Iris pigment epithelial cell (primary cell): ENCODE results near the gene TAF6.

Source experiments
- DNase-seq: peaks from one replicate; pipeline ENCODE4 v3.0.0-alpha.2; 2011; ENCODE audit warnings: low read depth

Gene TAF6

DNA sequence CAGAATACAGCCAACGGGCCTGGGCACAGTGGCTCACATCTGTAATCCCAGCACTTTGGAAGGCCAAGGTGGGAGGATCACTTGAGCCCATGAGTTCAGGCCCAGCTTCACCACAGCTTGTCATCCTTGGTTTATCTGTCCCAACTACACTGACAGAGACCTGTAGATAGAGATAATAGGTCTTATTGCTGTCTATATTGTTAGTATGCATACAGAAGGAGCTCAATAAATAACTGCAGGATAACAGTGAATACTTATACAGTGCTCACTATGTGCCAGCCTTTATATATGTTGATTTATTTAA is 1.5 kb upstream of the TAF6 start:
- no peak for DNase-seq

DNA sequence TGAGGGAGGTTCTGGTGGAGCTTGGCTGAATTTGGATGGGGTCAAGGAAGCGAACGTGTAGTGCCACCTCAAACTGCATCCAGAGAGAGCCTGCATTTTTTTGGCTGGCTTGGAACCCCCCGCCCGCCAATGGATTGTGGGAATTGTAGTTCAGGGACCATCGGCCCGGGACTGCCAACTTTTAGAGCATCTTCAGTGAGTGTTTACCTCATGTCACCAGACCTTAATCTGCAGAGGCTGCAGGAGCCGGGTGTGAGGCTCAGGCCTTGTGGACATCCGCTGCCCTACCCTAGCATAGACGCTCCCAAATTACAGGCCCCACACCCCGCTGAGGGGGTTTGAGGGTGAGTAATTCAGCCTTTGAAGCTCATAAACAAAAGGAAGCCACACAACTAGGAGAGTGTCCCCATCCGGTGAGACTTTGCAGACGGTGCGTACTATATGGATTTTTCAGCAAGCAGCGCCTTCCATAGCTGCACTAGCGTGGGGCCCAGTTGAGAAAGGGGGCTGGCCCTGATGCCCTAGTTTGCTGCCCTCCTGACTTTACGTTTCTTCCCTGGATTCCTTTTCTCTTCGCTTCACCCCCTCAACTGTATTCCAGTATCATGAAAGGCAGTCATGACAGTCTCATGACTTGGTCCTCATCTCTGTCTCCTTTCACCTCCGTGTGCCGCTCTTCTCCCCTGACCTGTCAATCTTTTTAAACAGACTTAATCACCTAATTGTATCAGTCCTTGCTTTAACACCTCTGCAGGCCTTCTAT is 993 bp upstream of the TAF6 start:
- peak; percentile 51 for DNase-seq

DNA sequence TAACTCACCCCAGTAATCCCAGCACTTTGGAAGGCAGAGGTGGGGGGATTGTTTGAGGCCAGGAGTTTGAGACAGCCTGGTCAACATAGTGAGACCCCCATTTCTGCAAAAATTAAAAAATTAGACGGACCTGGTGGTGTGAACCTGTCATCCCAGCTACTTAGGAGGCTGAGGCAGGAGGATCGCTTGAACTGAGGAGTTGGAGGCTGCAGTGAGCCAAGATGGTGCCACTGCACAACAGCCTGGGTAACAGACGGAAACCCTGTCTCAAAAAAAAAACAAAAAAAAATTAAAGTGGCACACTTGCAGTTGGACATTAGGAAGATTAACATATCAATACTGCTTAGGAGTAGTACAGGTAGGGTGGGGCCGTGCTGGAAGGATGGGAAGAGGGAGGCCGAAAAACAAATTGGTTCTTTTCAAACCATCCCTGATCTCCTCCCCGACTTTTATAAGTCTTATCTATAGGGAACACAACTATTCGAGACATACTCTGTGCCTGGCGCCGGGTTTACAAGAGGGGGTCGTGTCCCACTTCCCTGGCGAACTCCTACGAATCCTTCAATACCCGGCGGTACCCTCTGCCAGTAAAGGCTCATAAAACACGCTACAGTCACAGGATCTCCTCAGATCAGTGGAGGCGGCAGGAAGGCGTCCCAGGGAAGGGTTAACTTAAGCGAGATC is 628 bp downstream of the TAF6 start:
- DNase-seq: no peak

GRCh38 chr7:100115026-100115425 is 4.1 kb downstream of the TAF6 start:
- DNase-seq: no peak

DNA sequence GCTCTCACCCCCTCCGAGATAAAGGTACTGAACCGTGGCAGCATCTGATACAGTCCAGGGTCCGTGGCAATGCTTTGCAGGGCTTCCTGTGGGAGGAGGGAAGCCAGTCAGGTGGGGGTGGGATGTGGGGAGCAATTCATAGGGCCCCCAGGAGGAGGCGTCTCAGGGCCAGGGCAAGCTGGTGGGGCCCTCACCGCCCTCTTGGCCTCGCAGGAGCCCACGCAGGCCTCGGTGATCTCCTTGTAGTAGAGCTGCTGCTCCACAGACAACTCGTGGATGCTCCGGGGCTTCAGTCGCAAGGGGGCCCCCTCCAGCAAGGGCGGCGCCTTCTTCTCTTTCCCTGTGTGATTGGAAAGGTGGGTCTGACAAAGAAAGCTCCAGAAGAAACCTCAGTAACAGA is 7.2 kb downstream of the TAF6 start:
- DNase-seq: no peak

- DNase-seq: no peak
Observed at GRCh38 chr7:100111156-100111555, 8.0 kb downstream of the TAF6 start.

GRCh38 chr7:100109521-100110163 is 9.5 kb downstream of the TAF6 start:
- DNase-seq: no peak

DNA sequence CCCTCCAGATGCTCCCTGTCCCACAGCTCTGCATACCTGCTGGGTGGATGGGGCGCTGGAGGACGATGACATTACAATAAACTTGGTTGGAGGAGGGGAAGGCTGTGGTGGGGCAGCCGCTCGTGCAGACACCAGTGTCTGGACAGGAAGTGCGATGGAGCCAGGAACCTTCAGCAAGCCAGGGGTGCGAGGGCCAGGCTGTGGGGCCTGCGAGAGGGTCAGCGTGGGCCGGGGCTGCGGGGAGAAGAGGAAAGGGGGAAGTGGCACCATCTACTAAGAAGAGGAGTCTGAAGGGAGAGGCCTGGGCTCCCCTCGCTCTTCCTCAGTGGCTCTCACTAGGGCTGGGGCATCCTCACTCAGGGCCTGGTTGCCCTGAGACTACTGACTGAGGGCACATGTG is 11.3 kb downstream of the TAF6 start:
- DNase-seq: no peak

GRCh38 chr7:100107125-100107737 is 11.9 kb downstream of the TAF6 start:
- DNase-seq: no peak

- DNase-seq: no peak
Observed at GRCh38 chr7:100106633-100107032, 12.5 kb downstream of the TAF6 start.

DNA sequence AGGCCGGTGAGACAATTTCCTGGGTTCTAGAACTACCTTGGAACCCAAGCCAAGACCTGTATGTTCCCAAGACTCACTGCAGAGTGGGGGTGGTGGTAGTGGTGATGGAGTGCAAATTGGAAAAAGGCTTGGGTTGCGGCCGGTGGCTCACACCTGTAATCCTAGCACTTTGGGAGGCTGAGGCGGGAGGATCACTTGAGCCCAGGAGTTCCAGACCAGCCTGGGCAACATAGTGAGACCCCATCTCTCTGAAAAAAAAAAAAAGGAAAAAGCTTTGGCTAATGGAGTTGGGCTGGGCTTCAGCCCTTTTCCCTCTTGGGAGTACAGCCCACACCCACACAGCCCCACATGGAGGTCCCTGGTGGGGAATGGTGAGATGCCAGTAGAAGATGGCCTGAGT is 13.6 kb downstream of the TAF6 start:
- DNase-seq: no peak

- DNase-seq: peak; percentile 99
Observed at GRCh38 chr7:100102950-100103840, 16.0 kb downstream of the TAF6 start.

- peak; percentile 100 for DNase-seq
Observed at GRCh38 chr7:100101016-100101862, 17.9 kb downstream of the TAF6 start, which contains the start of the genes AP4M1 and MCM7. Gene AP4M1 (plus strand): TSS chr7:100101643. CDS start chr7:100101715, 72 bp downstream. Gene MCM7 (minus strand): TSS chr7:100101397. CDS start chr7:100101294, 103 bp downstream.

DNA sequence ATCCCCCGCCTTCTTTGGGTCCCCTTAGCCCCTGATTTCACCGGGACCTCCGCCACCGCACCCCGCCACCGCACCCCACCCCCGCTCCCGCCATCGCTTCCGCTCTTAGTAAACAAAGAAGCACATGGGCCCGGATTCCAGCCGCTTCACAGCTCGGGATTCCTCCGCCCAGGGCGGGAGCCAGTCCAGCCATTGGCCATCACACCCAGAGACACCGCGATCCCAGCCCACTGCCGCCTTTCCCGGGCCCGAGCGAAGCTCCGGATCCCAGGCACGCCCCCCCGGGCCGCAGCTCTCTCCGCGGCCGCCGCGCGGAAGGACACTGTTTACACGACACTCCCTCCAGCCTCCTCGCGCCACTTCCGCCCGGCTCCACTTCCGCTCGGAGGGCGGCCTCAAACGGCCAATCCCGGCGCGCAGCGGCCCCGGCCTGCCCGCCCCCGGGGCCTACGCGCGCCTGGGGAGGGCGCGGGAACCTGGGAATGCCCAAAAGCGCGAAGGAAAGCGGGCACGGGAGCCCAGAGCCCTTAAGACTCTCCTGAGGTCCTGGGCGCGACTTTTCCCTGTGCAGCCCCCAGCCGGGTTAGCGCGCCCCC is 18.6 kb downstream of the TAF6 start:
- peak; percentile 99 for DNase-seq

DNA sequence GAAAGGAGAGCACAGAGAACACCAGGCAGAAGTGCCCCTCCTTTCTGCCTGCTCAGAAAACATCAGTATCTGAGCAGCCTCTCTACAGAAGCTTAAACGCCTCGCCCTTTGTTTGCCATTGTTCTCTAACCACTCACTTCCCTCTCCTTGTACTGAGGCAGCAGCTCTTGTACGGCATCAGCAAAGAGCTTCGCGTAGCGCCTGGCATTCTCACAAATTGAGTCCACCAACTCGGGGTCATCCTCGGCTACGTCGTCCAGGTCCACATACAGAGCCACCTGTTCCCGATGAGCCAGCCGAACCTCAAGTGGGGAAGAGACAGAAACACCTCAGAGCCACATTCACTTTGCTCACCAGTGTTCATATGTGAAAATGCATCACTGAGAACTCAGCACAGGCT is 19.7 kb downstream of the TAF6 start:
- no peak for DNase-seq

GRCh38 chr7:100098913-100099312 is 20.2 kb downstream of the TAF6 start:
- no peak for DNase-seq

- no peak for DNase-seq
Observed at GRCh38 chr7:100095704-100096103, 23.5 kb downstream of the TAF6 start.

DNA sequence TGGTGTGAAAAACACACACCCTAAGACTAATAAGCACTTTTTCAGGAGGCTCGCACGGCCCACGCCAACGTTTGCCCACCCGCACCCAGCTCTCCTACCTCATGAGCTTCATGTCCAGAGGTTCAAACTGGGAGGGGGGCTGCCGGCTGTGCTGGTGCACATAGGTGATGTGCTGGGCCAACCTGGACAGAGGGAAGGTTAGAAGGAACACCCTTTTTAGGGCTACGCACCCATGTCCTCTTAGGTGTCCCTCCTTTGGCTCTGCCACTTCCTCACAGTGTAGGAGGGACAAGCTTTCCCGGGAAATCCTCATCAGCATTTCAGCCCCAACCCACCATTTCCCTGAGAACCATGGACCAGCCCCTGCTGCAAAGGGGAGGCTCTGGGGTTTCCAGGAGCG is 23.9 kb downstream of the TAF6 start:
- DNase-seq: no peak

DNA sequence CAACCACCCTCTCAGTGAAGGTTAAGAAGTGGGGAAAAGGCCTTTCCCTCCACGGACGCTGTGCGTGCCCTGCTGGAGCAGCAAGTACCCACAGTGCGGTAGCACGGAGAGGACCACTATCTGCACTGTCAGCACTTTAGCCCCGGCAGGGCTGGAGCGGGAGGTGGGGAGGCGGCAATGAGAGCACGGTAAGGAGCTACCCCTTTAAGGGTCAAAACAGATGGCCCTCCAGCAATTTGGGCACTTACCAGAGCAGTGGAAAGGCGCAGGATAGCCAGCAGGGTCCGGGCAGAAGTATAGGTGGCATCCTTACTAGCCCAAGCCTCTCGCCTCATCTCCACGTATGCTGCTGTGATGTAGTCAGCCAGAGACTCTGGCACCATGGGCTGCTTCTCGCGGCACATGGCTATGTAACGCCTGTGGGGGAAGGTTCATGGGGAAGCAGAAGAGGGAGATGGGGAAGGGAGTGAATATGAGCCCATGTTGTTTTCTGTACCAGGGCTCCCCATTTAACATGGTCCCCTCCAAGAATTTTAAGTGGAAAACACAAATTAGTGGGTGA is 25.2 kb downstream of the TAF6 start:
- DNase-seq: no peak

DNA sequence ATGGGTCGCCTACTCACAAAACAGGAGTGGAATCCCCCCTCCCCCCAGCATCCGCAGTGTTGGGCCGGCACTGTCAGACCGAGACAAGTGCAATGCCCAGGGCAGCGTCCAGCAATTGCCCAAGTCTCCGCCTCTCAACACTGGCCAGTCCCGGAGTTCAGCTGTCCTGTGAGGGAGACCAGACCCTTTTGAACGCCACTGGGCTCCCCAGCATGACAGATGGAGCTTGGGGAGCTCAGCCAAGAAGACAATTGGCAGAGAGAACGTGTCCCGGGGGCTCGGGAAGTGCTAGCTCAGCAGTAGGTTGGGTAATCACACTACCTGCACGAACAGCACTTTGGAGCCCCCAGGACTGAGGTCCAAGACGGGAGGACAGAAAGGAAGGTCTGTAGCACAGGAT is 25.7 kb downstream of the TAF6 start:
- no peak for DNase-seq
